Stimulated activated CD4-positive, alpha-beta T cell treated with anti-CD3 and anti-CD28 coated beads, TNF-alpha, amount 100 ng/mL, for 24 hours (primary cell): ENCODE measurements around the gene RAB24.
"Not testable (repeated sequence)": the region's sequence is repeated elsewhere in the genome, so short reads cannot be mapped to it uniquely, and the experiment has no call there.

Experiments used
- DNase-seq, 3 experiments: peaks; one replicate each; pipeline ENCODE4 v3.0.0-alpha.2; 2020; ENCODE audit warnings: low read depth in 3 of 3

Gene RAB24

DNA sequence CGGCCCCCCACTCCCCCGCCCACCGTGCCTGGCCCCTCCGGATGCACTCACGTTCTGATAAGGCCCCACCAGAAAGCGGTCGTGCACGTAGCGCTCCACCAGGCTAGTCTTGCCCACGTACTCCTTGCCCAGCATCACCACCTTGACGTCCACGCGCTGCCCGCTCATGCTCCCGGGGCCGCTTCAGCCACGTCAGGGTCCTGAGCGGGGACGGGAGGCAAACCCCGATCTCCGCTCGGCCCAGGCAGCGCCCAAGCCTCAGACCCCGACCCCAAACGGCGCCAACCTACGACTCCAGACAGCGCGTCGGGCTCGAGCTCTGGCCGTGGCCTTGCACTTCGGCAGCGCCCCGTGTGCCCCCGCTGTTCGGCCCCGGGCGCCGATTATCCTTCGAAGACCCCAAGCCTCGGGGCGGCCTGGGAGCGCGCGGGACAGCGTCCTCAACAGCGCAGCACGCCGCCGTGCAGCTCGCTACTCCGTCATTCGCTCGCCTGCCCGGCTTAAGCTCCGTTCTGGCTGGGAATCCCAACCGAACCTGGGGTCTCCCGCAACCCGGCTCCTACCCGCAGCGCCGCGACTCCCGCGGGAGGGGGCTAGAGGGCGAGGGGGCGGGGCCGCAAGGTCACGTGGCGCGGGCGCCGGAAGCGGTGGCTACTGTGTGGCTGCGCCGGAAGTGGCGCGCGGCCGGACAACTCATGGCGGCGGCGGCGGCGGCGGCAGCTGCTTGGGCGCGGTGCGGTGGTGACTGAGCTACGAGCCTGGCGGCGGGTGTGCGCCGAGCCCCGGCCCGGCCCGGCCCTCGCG is at the start of gene RAB24, which contains the start of gene PRELID1:
Gene RAB24 (minus strand): TSS at position 599 of the 804 bp plus-strand sequence. CDS start 431 bp downstream, at position 168.
Gene PRELID1 (plus strand): TSS at position 679 of the 804 bp plus-strand sequence. CDS start 187 bp downstream, outside the sequence.
- DNase-seq: peak; percentile 79 to 89 (median 84)

GRCh38 chr5:177353093-177353492 is 49.6 kb upstream of the RAB24 start:
- no peak for DNase-seq

GRCh38 chr5:177351392-177352329 is 48.1 kb upstream of the RAB24 start, which contains the start of gene LMAN2:
LMAN2 (minus strand) TSS chr5:177351668; CDS start chr5:177351647, 21 bp downstream.
- peak; percentile 76 to 90 (median 83) for DNase-seq

DNA sequence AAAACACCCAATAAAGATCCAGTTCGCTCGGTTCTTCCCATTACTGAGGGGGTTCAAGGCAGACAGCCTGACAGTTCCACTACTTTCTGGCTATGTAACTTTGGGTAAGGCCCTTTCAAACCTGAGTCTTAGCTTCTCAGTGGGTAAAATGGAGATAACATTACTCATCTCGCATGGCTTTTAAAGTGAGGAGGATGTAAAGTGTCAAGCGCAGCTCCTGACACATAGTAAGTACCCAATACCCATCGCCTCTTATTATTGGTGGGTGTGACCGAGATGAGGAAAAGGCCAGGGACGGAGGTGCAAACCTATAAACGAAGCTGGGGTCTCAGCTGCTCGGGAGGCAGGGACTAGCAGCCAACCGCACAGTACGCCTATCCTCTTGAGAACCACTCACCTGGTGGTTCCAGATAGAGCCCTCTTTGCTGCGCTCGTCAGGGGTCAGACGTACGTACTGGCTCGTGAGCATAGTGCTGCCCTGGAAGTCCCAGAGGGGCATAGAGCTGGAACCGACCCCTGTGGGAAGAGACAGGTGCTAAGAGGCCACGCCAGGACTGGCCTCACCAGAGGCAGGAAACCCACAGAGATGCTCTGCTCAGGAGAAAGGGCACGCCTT is 47.4 kb upstream of the RAB24 start:
- DNase-seq: no peak

GRCh38 chr5:177349762-177350161 is 46.2 kb upstream of the RAB24 start:
- no peak for DNase-seq

GRCh38 chr5:177349362-177349647 is 45.8 kb upstream of the RAB24 start:
- no peak for DNase-seq

DNA sequence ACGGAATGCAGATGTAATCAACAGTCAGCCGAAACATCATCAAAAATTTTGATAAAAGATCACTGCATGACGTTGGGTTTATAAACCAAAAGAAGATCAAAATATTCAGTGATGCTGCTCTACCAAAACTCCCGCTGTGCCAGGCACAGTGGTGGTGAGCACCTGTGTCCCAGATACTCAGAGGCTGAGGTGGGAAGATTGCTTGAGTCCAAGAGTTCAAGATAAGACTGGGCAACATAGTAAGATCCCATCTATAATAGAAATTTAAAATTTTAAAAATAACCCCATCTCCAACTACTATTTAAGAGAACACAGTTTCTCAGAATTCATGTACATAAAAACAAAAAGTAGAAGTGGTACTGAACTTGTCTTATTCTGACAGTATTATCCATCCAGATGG is 44.2 kb upstream of the RAB24 start:
- no peak for DNase-seq

DNA sequence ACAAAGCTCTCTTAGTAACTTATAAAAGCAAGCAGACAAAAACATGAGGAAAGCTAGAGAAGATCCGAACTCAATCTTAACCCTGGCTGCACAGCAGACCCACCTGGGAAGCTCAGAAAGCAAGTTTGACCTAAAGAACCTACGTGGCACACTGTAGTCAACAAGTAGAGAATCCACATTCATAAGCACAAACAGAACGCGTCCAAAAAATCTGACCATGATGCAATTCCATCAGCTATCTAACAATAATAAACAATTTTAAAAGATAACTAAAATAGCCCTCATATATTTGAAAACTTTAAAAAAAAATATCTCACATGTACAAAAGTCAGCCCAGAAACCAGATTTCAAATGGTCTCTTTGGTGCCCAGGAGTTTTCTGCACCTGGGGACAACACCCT is 43.3 kb upstream of the RAB24 start:
- no peak for DNase-seq

GRCh38 chr5:177344891-177345290 is 41.4 kb upstream of the RAB24 start:
- DNase-seq: no peak

DNA sequence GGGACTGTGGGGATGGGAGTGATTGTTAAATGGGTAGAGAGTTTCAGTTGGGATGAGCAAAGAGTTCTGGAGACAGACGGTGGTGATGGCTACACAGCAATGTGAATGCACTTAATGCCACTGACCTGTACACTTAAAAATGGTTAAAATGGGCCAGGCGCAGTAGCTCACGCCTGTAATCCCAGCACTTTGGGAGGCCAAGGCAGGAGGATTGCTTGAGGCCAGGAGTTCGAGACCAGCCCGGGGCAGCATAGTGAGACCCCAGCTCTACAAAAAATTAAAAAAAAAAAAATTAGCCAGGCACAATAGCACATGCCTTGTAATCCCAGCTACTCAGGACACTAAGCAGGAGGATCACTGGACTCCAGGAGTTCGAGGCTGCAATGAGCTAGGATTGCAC is 40.3 kb upstream of the RAB24 start:
- DNase-seq: no peak

GRCh38 chr5:177343000-177343399 is 39.5 kb upstream of the RAB24 start:
- DNase-seq: not testable (repeated sequence)

DNA sequence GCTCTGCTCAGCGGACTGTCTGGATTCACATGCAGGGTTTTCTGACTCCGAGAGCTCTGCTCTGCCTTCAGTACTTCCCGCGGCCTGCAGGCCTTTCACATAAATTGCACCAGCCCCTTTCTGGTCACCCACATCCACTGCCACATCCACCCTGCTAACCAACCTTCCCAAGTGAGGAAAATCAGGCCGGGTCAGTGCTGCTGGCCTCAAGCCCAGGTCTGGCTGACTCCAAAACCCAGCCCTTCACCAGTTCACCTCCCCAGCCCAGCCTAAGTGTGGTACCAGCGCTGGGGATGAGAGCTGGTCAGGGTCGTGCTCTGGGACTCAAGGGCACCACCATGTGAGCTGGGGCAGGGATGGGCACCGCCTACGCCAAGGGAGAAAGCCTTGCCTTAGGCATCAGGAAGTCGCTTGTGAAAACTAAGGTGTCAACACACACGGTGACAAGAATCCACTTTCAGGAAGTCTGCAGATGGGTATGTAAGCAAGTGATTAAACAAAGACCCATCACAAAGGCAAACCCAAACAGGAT is 35.7 kb upstream of the RAB24 start:
- no peak for DNase-seq

DNA sequence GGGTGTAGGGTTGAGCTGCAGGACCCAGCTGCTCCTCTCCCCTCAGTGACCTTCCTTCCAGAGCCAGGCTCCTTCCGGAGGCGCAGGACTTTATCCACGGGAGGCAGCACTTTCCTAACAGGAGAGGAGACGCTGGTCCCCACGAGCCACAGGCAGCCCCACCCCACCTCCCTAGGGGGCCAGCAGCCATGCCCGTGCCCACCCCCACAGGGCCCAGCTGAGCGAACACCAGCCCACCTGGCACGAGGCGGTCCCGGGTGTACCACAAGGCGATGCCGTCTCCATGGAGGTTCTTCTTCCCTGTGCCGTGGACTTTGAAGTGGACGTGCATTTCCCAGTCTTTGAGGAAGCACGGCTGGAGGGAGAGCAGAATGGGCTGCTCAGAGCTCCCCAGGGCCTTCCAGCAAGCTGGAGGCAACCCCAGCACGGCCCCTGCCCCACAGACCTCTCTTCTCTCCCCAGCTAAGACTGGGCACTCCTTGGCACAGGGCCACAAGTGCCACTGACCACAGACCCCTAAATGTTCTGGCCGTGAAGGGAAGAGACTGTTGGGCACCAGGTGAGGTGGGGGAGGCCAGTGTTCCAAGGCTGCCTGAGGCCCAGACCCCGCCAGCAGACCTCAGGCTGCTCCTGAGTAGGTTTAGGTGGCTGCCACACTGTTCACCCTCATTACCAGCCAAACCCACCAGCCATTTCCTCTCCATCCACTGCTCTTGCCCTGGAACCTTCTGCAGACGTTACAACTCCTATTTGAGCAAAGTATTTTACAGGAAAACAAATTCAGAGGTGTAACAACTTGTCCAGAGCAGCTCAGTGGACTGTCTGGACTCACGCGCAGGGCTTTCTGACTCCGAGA is 35.0 kb upstream of the RAB24 start:
- no peak for DNase-seq

- no peak for DNase-seq
Measured at GRCh38 chr5:177336603-177337494, 33.3 kb upstream of the RAB24 start.

DNA sequence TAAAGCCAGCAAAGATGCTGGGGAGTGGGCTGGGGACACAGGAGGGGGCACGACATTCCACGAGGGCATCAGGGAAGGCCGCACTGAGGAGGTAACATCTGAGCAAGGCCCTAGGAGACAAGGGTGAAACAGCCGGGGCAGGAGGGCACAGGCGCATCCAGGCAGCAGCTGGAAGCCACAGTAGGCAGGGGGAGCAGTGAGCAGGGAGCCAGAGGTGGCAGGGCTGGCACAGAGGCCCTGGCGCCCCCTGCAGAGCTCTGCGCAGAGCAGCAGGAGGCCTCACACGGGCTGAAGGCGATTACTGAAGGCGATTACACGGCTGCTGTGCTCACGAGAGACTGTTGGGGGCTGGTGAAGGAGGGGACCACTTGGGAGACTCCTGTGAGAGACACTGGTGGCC is 32.6 kb upstream of the RAB24 start:
- peak in 1 of 3 experiments; percentile 29 for DNase-seq

- no peak for DNase-seq
Measured at GRCh38 chr5:177335701-177336065, 32.2 kb upstream of the RAB24 start.

DNA sequence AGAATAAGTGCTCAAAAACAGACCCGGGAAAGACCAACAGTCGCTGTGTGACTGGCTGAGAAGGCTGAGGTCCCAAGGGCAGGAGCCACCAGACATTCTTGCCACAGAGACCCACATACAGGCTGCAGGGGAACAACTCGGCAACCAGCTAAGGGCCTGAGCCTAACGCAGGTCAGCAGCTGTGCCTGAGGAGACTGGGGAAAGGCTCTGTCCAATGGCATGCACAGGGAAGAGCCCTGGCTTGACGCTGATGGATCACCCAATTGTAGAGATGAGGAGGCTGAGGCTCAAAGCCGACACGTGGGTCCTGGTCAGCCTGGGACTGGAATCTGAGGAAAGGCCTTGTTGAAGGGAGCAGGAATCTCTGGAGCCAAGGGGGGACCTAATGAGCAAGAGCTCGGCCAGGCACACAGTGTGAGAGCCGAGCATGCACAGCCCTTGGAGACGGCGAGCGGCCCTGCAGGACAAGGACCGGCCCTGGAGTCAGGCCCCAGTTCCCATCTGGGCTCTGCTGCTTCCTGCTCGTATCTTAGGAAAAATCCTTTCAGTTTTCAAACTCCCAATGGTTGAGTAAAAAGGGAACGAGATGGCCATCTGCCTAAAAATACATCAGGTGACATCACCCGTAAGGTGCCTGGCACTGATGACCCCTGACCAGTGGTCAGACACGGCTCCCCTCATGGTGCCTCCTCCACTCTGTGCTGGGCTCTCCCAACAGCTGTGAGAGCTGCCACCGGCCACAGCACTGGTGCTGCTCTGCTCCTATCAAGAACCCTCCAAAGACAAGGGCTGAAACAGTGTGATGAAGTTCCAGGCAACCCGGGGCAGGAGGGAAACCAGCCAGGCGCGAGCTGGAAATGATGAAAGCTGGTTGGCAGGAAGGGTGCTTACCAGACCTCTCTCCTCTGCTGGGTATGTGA is 31.5 kb upstream of the RAB24 start:
- no peak for DNase-seq

GRCh38 chr5:177334155-177334551 is 30.6 kb upstream of the RAB24 start:
- DNase-seq: no peak
